Measurements from ENCODE around the gene LEKR1.
A peak's percentile ranks its signal among the peaks of the same experiment; 100 is the strongest.
"Not testable (repeated sequence)": the region's sequence is repeated elsewhere in the genome, so short reads cannot be mapped to it uniquely, and the experiment has no call there.

Gene LEKR1

DNA sequence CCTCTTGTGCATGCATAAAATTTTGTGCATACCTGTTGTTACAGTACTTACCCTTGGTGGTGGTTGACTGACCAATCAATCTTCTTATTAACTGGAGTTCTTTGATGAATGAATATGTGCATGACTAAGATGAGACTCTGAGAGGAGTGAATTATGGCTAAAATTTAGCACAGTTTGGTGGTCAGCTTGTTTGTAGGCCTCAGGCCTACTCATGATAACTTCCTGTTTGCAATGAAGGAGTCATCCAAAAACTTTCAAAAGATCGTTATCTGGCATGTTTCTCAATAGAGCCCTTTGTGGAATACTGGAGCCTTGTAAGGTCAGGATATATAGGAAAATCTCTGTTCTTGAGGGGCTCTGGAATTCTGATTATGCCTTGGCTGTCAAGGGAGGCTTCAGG, 66.5 kb downstream of the LEKR1 start:
- Histone ChIP-seq H3K9ac (ENCODE audit: low read length) (no peak overlapping the region), H3K27ac (ENCODE audit: low read length, poor library complexity, severe bottlenecking) (no peak overlapping the region), H2BK120ac (ENCODE audit: low read depth, low read length) (no peak overlapping the region), H3K4ac (ENCODE audit: low read depth in 1 of 2, low read length in 2 of 2) (no peak overlapping the region), H3K36me3 (ENCODE audit: control insufficient read depth in 1 of 2, insufficient read depth in 2 of 2, low read depth in 1 of 2, low read length in 2 of 2) (no peaks in the 10 kb centered on the region), H3K27me3 (ENCODE audit: control insufficient read depth in 1 of 2, insufficient read depth in 1 of 2, low read length in 2 of 2) (no peaks in the 10 kb centered on the region), H3K18ac (ENCODE audit: low read depth in 1 of 2, low read length in 2 of 2) (no peak overlapping the region), H2BK5ac (ENCODE audit: low read depth, low read length, poor library complexity, severe bottlenecking) (no peak overlapping the region), H2BK15ac (ENCODE audit: low read depth, poor library complexity, severe bottlenecking) (no peak overlapping the region), H2BK12ac (ENCODE audit: low read length in 2 of 2) (no peak overlapping the region), H3K14ac (ENCODE audit: low read length in 2 of 2) (no peak overlapping the region), H4K91ac (ENCODE audit: low read length) (no peak overlapping the region), H2AFZ (ENCODE audit: low read depth, low read length) (no peak overlapping the region), H2AK5ac (ENCODE audit: low read length, severe bottlenecking) (no peak overlapping the region), H3K9me3 (ENCODE audit: control insufficient read depth, low read length) (peaks cover 10% of the 10 kb centered on the region), H3K4me3 (ENCODE audit: insufficient read depth in 1 of 2, low read depth in 1 of 2, low read length in 2 of 2) (no peak overlapping the region), H3K79me1 (replicated peaks; ENCODE audit: low read length, poor library complexity, severe bottlenecking) (no peaks in the 10 kb centered on the region), H3K4me1 (ENCODE audit: control insufficient read depth, insufficient read depth, low read depth, low read length) (no peaks in the 10 kb centered on the region), H3K4me2 (ENCODE audit: low read length, poor library complexity, severe bottlenecking) (no peak overlapping the region), H4K8ac (ENCODE audit: low read length) (no peak overlapping the region), H3K23ac (ENCODE audit: low read length in 2 of 2) (no peak overlapping the region)
- 19% methylated on average over 1 of the region's 1 CpG for WGBS
- peak; percentile 46 for DNase-seq

DNA sequence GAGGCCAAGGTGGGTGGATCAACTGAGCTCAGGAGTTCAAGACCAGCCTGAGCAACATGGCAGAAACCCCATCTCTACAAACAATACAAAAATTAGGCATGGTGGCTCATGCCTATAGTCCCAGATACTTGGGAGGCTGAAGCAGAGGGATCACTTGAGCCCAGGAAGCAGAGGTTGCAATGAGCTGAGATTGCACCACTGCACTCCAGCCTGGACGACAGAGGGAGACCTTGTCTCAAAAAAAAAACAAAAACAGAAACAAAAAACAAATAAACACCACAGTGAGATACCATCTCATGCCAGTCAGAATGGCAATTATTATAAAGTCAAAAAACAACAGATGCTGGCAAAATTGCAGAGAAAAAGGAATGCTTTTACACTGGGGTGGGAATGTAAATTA, 69.2 kb downstream of the LEKR1 start:
- H4K91ac ChIP-seq (ENCODE audit: low read length); H3K36me3 ChIP-seq (ENCODE audit: control insufficient read depth in 1 of 2, insufficient read depth in 2 of 2, low read depth in 1 of 2, low read length in 2 of 2); H3K4me3 ChIP-seq (ENCODE audit: insufficient read depth in 1 of 2, low read depth in 1 of 2, low read length in 2 of 2); H2BK15ac ChIP-seq (ENCODE audit: low read depth, poor library complexity, severe bottlenecking); H2BK120ac ChIP-seq (ENCODE audit: low read depth, low read length); H3K9me3 ChIP-seq (ENCODE audit: control insufficient read depth, low read length); H2AFZ ChIP-seq (ENCODE audit: low read depth, low read length); H3K4me2 ChIP-seq (ENCODE audit: low read length, poor library complexity, severe bottlenecking); H3K4me1 ChIP-seq (ENCODE audit: control insufficient read depth, insufficient read depth, low read depth, low read length); H3K79me1 ChIP-seq (replicated peaks; ENCODE audit: low read length, poor library complexity, severe bottlenecking); H4K8ac ChIP-seq (ENCODE audit: low read length); H2BK12ac ChIP-seq (ENCODE audit: low read length in 2 of 2); H3K23ac ChIP-seq (ENCODE audit: low read length in 2 of 2); H3K27me3 ChIP-seq (ENCODE audit: control insufficient read depth in 1 of 2, insufficient read depth in 1 of 2, low read length in 2 of 2); H3K4ac ChIP-seq (ENCODE audit: low read depth in 1 of 2, low read length in 2 of 2); H3K9ac ChIP-seq (ENCODE audit: low read length); DNase-seq; H2AK5ac ChIP-seq (ENCODE audit: low read length, severe bottlenecking); H3K14ac ChIP-seq (ENCODE audit: low read length in 2 of 2); H3K27ac ChIP-seq (ENCODE audit: low read length, poor library complexity, severe bottlenecking); H2BK5ac ChIP-seq (ENCODE audit: low read depth, low read length, poor library complexity, severe bottlenecking); H3K18ac ChIP-seq (ENCODE audit: low read depth in 1 of 2, low read length in 2 of 2): not testable (repeated sequence)
- 83% methylated on average over 1 of the region's 1 CpG for WGBS

DNA sequence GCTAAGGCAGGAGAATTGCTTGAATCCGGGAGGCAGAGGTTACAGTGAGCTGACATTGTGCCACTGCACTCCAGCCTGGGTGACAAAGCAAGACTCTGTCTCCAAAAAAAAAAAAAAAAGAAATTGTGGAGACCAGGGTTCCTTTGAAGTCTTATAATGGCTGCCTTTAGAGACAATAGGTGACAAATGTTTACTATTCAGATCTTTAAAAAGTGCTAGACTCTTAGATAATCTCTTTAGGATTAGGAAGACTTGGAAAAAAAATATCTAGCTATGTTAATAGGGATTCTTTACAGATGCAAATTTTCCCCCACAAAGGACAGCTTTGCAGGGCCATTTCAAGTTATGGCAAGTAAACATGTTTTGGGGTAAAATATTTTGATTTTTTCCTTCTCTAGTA, 71.7 kb downstream of the LEKR1 start:
- not testable (repeated sequence) for H2BK120ac ChIP-seq (ENCODE audit: low read depth, low read length); H3K23ac ChIP-seq (ENCODE audit: low read length in 2 of 2); H3K4ac ChIP-seq (ENCODE audit: low read depth in 1 of 2, low read length in 2 of 2); DNase-seq; H3K14ac ChIP-seq (ENCODE audit: low read length in 2 of 2); H3K9ac ChIP-seq (ENCODE audit: low read length); H3K36me3 ChIP-seq (ENCODE audit: control insufficient read depth in 1 of 2, insufficient read depth in 2 of 2, low read depth in 1 of 2, low read length in 2 of 2); H3K9me3 ChIP-seq (ENCODE audit: control insufficient read depth, low read length); H2AK5ac ChIP-seq (ENCODE audit: low read length, severe bottlenecking); H3K4me2 ChIP-seq (ENCODE audit: low read length, poor library complexity, severe bottlenecking); H4K8ac ChIP-seq (ENCODE audit: low read length); H3K27ac ChIP-seq (ENCODE audit: low read length, poor library complexity, severe bottlenecking); H3K4me1 ChIP-seq (ENCODE audit: control insufficient read depth, insufficient read depth, low read depth, low read length); H3K18ac ChIP-seq (ENCODE audit: low read depth in 1 of 2, low read length in 2 of 2); H2BK12ac ChIP-seq (ENCODE audit: low read length in 2 of 2); H2BK5ac ChIP-seq (ENCODE audit: low read depth, low read length, poor library complexity, severe bottlenecking); H2BK15ac ChIP-seq (ENCODE audit: low read depth, poor library complexity, severe bottlenecking); H3K4me3 ChIP-seq (ENCODE audit: insufficient read depth in 1 of 2, low read depth in 1 of 2, low read length in 2 of 2); H2AFZ ChIP-seq (ENCODE audit: low read depth, low read length); H3K27me3 ChIP-seq (ENCODE audit: control insufficient read depth in 1 of 2, insufficient read depth in 1 of 2, low read length in 2 of 2); H4K91ac ChIP-seq (ENCODE audit: low read length); H3K79me1 ChIP-seq (replicated peaks; ENCODE audit: low read length, poor library complexity, severe bottlenecking)
- WGBS: 93% methylated on average over 1 of the region's 1 CpG

DNA sequence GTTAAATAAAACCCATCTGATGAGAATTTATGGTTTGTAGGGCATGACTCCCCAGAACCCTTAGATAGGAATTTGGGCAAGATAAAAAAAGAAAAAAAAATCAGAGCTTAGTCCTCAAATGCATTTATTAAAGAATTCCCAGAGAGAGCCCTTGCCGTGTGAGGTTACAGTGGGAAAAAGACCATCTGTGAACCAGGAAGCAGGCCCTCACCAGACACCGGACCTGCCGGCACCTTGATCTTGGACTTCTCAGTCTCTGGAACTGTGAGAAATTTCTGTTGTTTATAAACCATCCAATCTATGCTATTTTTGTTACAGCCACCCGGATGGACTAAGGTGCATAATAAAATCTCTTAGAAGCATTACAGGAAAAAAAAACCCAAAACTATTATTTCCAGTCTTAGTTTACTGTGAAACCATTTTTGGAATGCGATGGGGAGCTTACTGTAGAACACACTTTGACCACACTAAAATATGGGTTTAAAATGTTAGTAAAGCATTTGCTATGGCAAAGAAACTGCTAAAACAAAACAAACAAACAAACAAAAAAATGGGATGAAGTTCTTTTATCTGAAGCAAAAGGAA, 72.2 kb downstream of the LEKR1 start:
- Histone ChIP-seq H3K27ac (ENCODE audit: low read length, poor library complexity, severe bottlenecking) (no peak overlapping the region), H4K8ac (ENCODE audit: low read length) (no peak overlapping the region), H3K79me1 (replicated peaks; ENCODE audit: low read length, poor library complexity, severe bottlenecking) (no peaks in the 10 kb centered on the region), H2AFZ (ENCODE audit: low read depth, low read length) (no peak overlapping the region), H3K23ac (ENCODE audit: low read length in 2 of 2) (no peak overlapping the region), H3K4me2 (ENCODE audit: low read length, poor library complexity, severe bottlenecking) (no peak overlapping the region), H3K27me3 (ENCODE audit: control insufficient read depth in 1 of 2, insufficient read depth in 1 of 2, low read length in 2 of 2) (no peaks in the 10 kb centered on the region), H3K36me3 (ENCODE audit: control insufficient read depth in 1 of 2, insufficient read depth in 2 of 2, low read depth in 1 of 2, low read length in 2 of 2) (no peaks in the 10 kb centered on the region), H3K4me1 (ENCODE audit: control insufficient read depth, insufficient read depth, low read depth, low read length) (no peaks in the 10 kb centered on the region), H3K9ac (ENCODE audit: low read length) (no peak overlapping the region), H4K91ac (ENCODE audit: low read length) (no peak overlapping the region), H3K14ac (ENCODE audit: low read length in 2 of 2) (no peak overlapping the region), H3K18ac (ENCODE audit: low read depth in 1 of 2, low read length in 2 of 2) (no peak overlapping the region), H2AK5ac (ENCODE audit: low read length, severe bottlenecking) (no peak overlapping the region), H3K9me3 (ENCODE audit: control insufficient read depth, low read length) (peaks cover 10% of the 10 kb centered on the region), H2BK15ac (ENCODE audit: low read depth, poor library complexity, severe bottlenecking) (no peak overlapping the region), H2BK5ac (ENCODE audit: low read depth, low read length, poor library complexity, severe bottlenecking) (no peak overlapping the region), H3K4ac (ENCODE audit: low read depth in 1 of 2, low read length in 2 of 2) (no peak overlapping the region), H2BK120ac (ENCODE audit: low read depth, low read length) (no peak overlapping the region), H2BK12ac (ENCODE audit: low read length in 2 of 2) (no peak overlapping the region), H3K4me3 (ENCODE audit: insufficient read depth in 1 of 2, low read depth in 1 of 2, low read length in 2 of 2) (no peak overlapping the region)
- 53% methylated on average over 4 of the region's 5 CpGs for WGBS
- peak; percentile 3 for DNase-seq

Data from mesenchymal stem cell (in vitro differentiated cells and primary cell).